PFSK-1 (cell line): ENCODE data around the gene IKZF3.

ENCODE experiments used
- FOXP2 ChIP-seq: optimal IDR thresholded peaks from 2 replicates; pipeline ENCODE3; 2011; ENCODE audit warnings: borderline replicate concordance, control low read depth, inconsistent platforms; ENCODE audit not compliant: insufficient read depth; ENCODE audit errors: extremely low read length, extremely low read depth
- POLR2AphosphoS5 ChIP-seq: IDR thresholded peaks from 2 replicates; pipeline ENCODE4 v1.6.1; 2012; ENCODE audit warnings: low read depth, mild to moderate bottlenecking, control low read depth, low read length, moderate library complexity
- SIN3A ChIP-seq: IDR thresholded peaks from 2 replicates; pipeline ENCODE4 v1.6.1; 2012; ENCODE audit warnings: mild to moderate bottlenecking, low read length, moderate library complexity, borderline replicate concordance; ENCODE audit not compliant: insufficient read depth

GRCh38 chr17:39737206-39737759 lies 126.8 kb downstream of the IKZF3 start:
- TF ChIP-seq SIN3A = no peak
- TF ChIP-seq POLR2AphosphoS5 = no peak
- TF ChIP-seq FOXP2 = no peak
